SK-N-SH treated with all-trans-retinoic acid at 6 μM for 48 hours (cell line): ENCODE measurements around the gene TNPO3.

ENCODE experiments used
- ATAC-seq: fragments of 200-7000 bp; cut with Tn5 transposase; 3 replicates; pipeline ENCODE4 v1.9.1; 2020; ENCODE audit warnings: mild to moderate bottlenecking, moderate library complexity
- ARNTL ChIP-seq: fragments of 450-650 bp; formaldehyde crosslinking; IDR thresholded peaks from 2 replicates; pipeline ENCODE4 v1.5.0; 2020; ENCODE audit warnings: low read depth, mild to moderate bottlenecking, moderate library complexity, borderline replicate concordance
- BACH2 ChIP-seq: fragments of 250-450 bp; sonication (Bioruptor Pico); IDR thresholded peaks from 2 replicates; pipeline ENCODE4 v1.9.0; 2021; ENCODE audit warnings: mild to moderate bottlenecking, borderline replicate concordance
- CSDC2 ChIP-seq: fragments of 250-450 bp; sonication (Bioruptor Pico); IDR thresholded peaks from 2 replicates; pipeline ENCODE4 v1.5.0; 2020; ENCODE audit warnings: mild to moderate bottlenecking, moderate library complexity
- ESRRG ChIP-seq: fragments of 250-450 bp; sonication (Bioruptor Pico); IDR thresholded peaks from 2 replicates; pipeline ENCODE4 v1.6.1; 2021; ENCODE audit warnings: mild to moderate bottlenecking
- GLIS3 ChIP-seq: fragments of 250-450 bp; sonication (Bioruptor Pico); IDR thresholded peaks from 2 replicates; pipeline ENCODE4 v1.5.0; 2020; ENCODE audit warnings: mild to moderate bottlenecking, moderate library complexity
- ISL1 ChIP-seq: fragments of 250-450 bp; sonication (Bioruptor Pico); IDR thresholded peaks from 2 replicates; pipeline ENCODE4 v2.1.2; 2022; ENCODE audit warnings: mild to moderate bottlenecking, moderate library complexity
- OSR1 ChIP-seq: fragments of 250-450 bp; sonication (Bioruptor Pico); IDR thresholded peaks from 2 replicates; pipeline ENCODE4 v1.8.0; 2022; ENCODE audit warnings: moderate library complexity, mild to moderate bottlenecking, inconsistent platforms
- PATZ1 ChIP-seq: fragments of 250-450 bp; sonication (Bioruptor Pico); IDR thresholded peaks from 2 replicates; pipeline ENCODE4 v1.8.0; 2020; ENCODE audit warnings: mild to moderate bottlenecking, moderate library complexity, borderline replicate concordance
- POU6F1 ChIP-seq: fragments of 250-450 bp; sonication (Bioruptor Pico); IDR thresholded peaks from 2 replicates; pipeline ENCODE4 v1.8.0; 2021; ENCODE audit warnings: low read depth, mild to moderate bottlenecking, moderate library complexity, borderline replicate concordance
- PPARA ChIP-seq: fragments of 250-450 bp; sonication (Bioruptor Pico); IDR thresholded peaks from 2 replicates; pipeline ENCODE4 v1.5.0; 2020; ENCODE audit warnings: mild to moderate bottlenecking, borderline replicate concordance
- RARB ChIP-seq: fragments of 250-450 bp; sonication (Bioruptor Pico); IDR thresholded peaks from 2 replicates; pipeline ENCODE4 v1.8.0; 2021; ENCODE audit warnings: mild to moderate bottlenecking, moderate library complexity
- SNAI2 ChIP-seq: fragments of 250-450 bp; sonication (Bioruptor Pico); IDR thresholded peaks from 2 replicates; pipeline ENCODE4 v1.5.0; 2020; ENCODE audit warnings: mild to moderate bottlenecking, moderate library complexity
- TCF4 ChIP-seq: fragments of 250-450 bp; sonication (Bioruptor Pico); IDR thresholded peaks from 2 replicates; pipeline ENCODE4 v1.8.0; 2021; ENCODE audit warnings: mild to moderate bottlenecking, moderate library complexity, borderline replicate concordance
- TOX ChIP-seq: fragments of 250-450 bp; sonication (Bioruptor Pico); IDR thresholded peaks from 2 replicates; pipeline ENCODE4 v1.8.0; 2021; ENCODE audit warnings: mild to moderate bottlenecking, moderate library complexity, borderline replicate concordance
- ZC3H10 ChIP-seq: fragments of 250-450 bp; sonication (Bioruptor Pico); IDR thresholded peaks from 2 replicates; pipeline ENCODE4 v1.5.1; 2021; ENCODE audit warnings: mild to moderate bottlenecking, moderate library complexity
- ZFP3 ChIP-seq: fragments of 250-450 bp; sonication (Bioruptor Pico); IDR thresholded peaks from 2 replicates; pipeline ENCODE4 v1.5.0; 2020; ENCODE audit warnings: mild to moderate bottlenecking, moderate library complexity
- ZFP30 ChIP-seq: fragments of 450-650 bp; formaldehyde crosslinking; IDR thresholded peaks from 2 replicates; pipeline ENCODE4 v1.5.0; 2022; ENCODE audit warnings: mild to moderate bottlenecking, moderate library complexity
- ZNF565 ChIP-seq: fragments of 450-650 bp; formaldehyde crosslinking; conservative IDR thresholded peaks from 2 replicates; pipeline ENCODE4 v1.5.0; 2020; ENCODE audit warnings: low read depth, mild to moderate bottlenecking, moderate library complexity
- ZNF8 ChIP-seq: fragments of 450-650 bp; formaldehyde crosslinking; IDR thresholded peaks from 2 replicates; pipeline ENCODE4 v1.5.0; 2020; ENCODE audit warnings: mild to moderate bottlenecking, moderate library complexity
- TF ChIP-seq, protein P1 (sequence below): fragments of 250-450 bp; sonication (Bioruptor Pico); IDR thresholded peaks from 2 replicates; pipeline ENCODE4 v1.5.0; 2020; ENCODE audit warnings: mild to moderate bottlenecking, moderate library complexity
- TF ChIP-seq, protein P2 (sequence below): fragments of 250-450 bp; sonication (Bioruptor Pico); IDR thresholded peaks from 2 replicates; pipeline ENCODE4 v1.5.1; 2020; ENCODE audit warnings: low read depth, mild to moderate bottlenecking, moderate library complexity
- TF ChIP-seq, protein P3 (sequence below): fragments of 250-450 bp; sonication (Bioruptor Pico); IDR thresholded peaks from 2 replicates; pipeline ENCODE4 v1.5.1; 2021; ENCODE audit warnings: mild to moderate bottlenecking, moderate library complexity

The TNPO3 gene

GRCh38 chr7:128937647-128938543 is 117.0 kb downstream of the TNPO3 start, which contains the start of gene IRF5:
IRF5 (plus strand) TSS chr7:128937927; CDS start chr7:128942082, 4,155 bp downstream.
- ATAC-seq: peak; percentile 67

GRCh38 chr7:128937271-128937646 is 117.7 kb downstream of the TNPO3 start:
- TF ChIP-seq PPARA (CRISPR knock-in tag): no peak
- TF ChIP-seq ZFP30: no peak
- TF ChIP-seq, all 23 proteins: peak for 0
- no peak for ATAC-seq

More at GRCh38 chr7:128937647-128938543, 117.0 kb downstream of the TNPO3 start, which contains the start of gene IRF5:
- TF ChIP-seq ZFP3 (CRISPR knock-in tag) (no peak), BACH2 (CRISPR knock-in tag) (no peak), ZNF565 (CRISPR knock-in tag) (no peak), TCF4 (CRISPR knock-in tag) (no peak)

GRCh38 chr7:128936798-128937197 is 118.1 kb downstream of the TNPO3 start:
- ATAC-seq: no peak
- TF ChIP-seq, protein P1, sequence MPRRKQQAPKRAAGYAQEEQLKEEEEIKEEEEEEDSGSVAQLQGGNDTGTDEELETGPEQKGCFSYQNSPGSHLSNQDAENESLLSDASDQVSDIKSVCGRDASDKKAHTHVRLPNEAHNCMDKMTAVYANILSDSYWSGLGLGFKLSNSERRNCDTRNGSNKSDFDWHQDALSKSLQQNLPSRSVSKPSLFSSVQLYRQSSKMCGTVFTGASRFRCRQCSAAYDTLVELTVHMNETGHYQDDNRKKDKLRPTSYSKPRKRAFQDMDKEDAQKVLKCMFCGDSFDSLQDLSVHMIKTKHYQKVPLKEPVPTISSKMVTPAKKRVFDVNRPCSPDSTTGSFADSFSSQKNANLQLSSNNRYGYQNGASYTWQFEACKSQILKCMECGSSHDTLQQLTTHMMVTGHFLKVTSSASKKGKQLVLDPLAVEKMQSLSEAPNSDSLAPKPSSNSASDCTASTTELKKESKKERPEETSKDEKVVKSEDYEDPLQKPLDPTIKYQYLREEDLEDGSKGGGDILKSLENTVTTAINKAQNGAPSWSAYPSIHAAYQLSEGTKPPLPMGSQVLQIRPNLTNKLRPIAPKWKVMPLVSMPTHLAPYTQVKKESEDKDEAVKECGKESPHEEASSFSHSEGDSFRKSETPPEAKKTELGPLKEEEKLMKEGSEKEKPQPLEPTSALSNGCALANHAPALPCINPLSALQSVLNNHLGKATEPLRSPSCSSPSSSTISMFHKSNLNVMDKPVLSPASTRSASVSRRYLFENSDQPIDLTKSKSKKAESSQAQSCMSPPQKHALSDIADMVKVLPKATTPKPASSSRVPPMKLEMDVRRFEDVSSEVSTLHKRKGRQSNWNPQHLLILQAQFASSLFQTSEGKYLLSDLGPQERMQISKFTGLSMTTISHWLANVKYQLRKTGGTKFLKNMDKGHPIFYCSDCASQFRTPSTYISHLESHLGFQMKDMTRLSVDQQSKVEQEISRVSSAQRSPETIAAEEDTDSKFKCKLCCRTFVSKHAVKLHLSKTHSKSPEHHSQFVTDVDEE: no peak
- no peak for TF ChIP-seq TOX (CRISPR knock-in tag)
- no peak for TF ChIP-seq RARB (CRISPR knock-in tag)
- no peak for TF ChIP-seq TCF4 (CRISPR knock-in tag)
- no peak for TF ChIP-seq ESRRG
- no peak for TF ChIP-seq ARNTL (CRISPR knock-in tag)
- no peak for TF ChIP-seq BACH2 (CRISPR knock-in tag)
- no peak for TF ChIP-seq OSR1
- no peak for TF ChIP-seq ZFP3 (CRISPR knock-in tag)
- TF ChIP-seq ISL1: no peak
- no peak for TF ChIP-seq ZFP30
- TF ChIP-seq, protein P2, sequence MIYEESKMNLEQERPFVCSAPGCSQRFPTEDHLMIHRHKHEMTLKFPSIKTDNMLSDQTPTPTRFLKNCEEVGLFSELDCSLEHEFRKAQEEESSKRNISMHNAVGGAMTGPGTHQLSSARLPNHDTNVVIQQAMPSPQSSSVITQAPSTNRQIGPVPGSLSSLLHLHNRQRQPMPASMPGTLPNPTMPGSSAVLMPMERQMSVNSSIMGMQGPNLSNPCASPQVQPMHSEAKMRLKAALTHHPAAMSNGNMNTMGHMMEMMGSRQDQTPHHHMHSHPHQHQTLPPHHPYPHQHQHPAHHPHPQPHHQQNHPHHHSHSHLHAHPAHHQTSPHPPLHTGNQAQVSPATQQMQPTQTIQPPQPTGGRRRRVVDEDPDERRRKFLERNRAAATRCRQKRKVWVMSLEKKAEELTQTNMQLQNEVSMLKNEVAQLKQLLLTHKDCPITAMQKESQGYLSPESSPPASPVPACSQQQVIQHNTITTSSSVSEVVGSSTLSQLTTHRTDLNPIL (CRISPR knock-in tag): no peak
- TF ChIP-seq CSDC2 (CRISPR knock-in tag): no peak
- no peak for TF ChIP-seq PPARA (CRISPR knock-in tag)
- TF ChIP-seq, protein P3, sequence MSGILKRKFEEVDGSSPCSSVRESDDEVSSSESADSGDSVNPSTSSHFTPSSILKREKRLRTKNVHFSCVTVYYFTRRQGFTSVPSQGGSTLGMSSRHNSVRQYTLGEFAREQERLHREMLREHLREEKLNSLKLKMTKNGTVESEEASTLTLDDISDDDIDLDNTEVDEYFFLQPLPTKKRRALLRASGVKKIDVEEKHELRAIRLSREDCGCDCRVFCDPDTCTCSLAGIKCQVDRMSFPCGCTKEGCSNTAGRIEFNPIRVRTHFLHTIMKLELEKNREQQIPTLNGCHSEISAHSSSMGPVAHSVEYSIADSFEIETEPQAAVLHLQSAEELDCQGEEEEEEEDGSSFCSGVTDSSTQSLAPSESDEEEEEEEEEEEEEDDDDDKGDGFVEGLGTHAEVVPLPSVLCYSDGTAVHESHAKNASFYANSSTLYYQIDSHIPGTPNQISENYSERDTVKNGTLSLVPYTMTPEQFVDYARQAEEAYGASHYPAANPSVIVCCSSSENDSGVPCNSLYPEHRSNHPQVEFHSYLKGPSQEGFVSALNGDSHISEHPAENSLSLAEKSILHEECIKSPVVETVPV (CRISPR knock-in tag): no peak
- no peak for TF ChIP-seq ZC3H10 (CRISPR knock-in tag)
- no peak for TF ChIP-seq POU6F1 (CRISPR knock-in tag)

GRCh38 chr7:128935342-128935730 is 119.6 kb downstream of the TNPO3 start:
- no peak for ATAC-seq
- TF ChIP-seq ZNF8 (CRISPR knock-in tag): no peak
- no peak for TF ChIP-seq ZFP3 (CRISPR knock-in tag)
- no peak for TF ChIP-seq OSR1
- TF ChIP-seq ESRRG: no peak
- TF ChIP-seq PATZ1 (CRISPR knock-in tag): no peak
- TF ChIP-seq, protein P2 (CRISPR knock-in tag): no peak
- no peak for TF ChIP-seq POU6F1 (CRISPR knock-in tag)
- no peak for TF ChIP-seq SNAI2 (CRISPR knock-in tag)
- TF ChIP-seq PPARA (CRISPR knock-in tag): no peak
- no peak for TF ChIP-seq GLIS3 (CRISPR knock-in tag)
- TF ChIP-seq TCF4 (CRISPR knock-in tag): no peak
